GM23338 (cell line): ENCODE data around the gene PAQR6. TPM values are rescaled to one million over a fixed set of nuclear protein-coding genes. Genes with fewer than 3 reads are reported as not detected.

Experiments used
- ATAC-seq: fragments of 200-7000 bp; cut with Tn5 transposase; 3 replicates; pipeline ENCODE4 v1.9.1; 2020
- DNase-seq: peaks from one replicate; pipeline ENCODE4 v3.0.0-alpha.2; 2015; ENCODE audit warnings: low spot score
- H2AFZ ChIP-seq: fragments of 200-600 bp; sonication (generic); 2 replicates; pipeline ENCODE4 v1.8.0; 2016; ENCODE audit warnings: antibody characterized with exemption, mild to moderate bottlenecking, moderate library complexity
- H3F3A ChIP-seq: fragments of 200-600 bp; sonication (generic); replicated peaks from 2 replicates; pipeline ENCODE4 v1.8.0; 2017; ENCODE audit warnings: antibody characterized with exemption, mixed run types, low read depth
- H3K27ac ChIP-seq: fragments of 200-600 bp; sonication (generic); 2 replicates; pipeline ENCODE4 v1.6.1; 2016; ENCODE audit warnings: low read depth
- H3K27me3 ChIP-seq: fragments of 200-600 bp; sonication (generic); 2 replicates; pipeline ENCODE4 v1.8.0; 2016; ENCODE audit warnings: mild to moderate bottlenecking, mixed run types, moderate library complexity; ENCODE audit not compliant: insufficient read depth
- H3K36me3 ChIP-seq: fragments of 200-600 bp; sonication (generic); 2 replicates; pipeline ENCODE4 v1.8.0; 2016; ENCODE audit warnings: mild to moderate bottlenecking; ENCODE audit not compliant: insufficient read depth
- H3K4me1 ChIP-seq: fragments of 200-600 bp; sonication (generic); 2 replicates; pipeline ENCODE4 v1.8.0; 2016; ENCODE audit warnings: mild to moderate bottlenecking, moderate library complexity; ENCODE audit not compliant: insufficient read depth
- H3K4me2 ChIP-seq: fragments of 200-600 bp; sonication (generic); 2 replicates; pipeline ENCODE4 v1.7.1; 2017; ENCODE audit warnings: mixed run types
- H3K4me3 ChIP-seq: fragments of 200-600 bp; sonication (generic); 2 replicates; pipeline ENCODE4 v1.6.1; 2016; ENCODE audit warnings: mixed run types
- H3K79me2 ChIP-seq: fragments of 200-600 bp; sonication (generic); replicated peaks from 2 replicates; pipeline ENCODE4 v1.8.0; 2017; ENCODE audit warnings: mild to moderate bottlenecking; ENCODE audit not compliant: insufficient read depth
- H3K9me2 ChIP-seq: fragments of 200-600 bp; sonication (generic); 2 replicates; pipeline ENCODE4 v1.8.0; 2017; ENCODE audit not compliant: insufficient read depth
- H4K20me1 ChIP-seq: fragments of 200-600 bp; sonication (generic); replicated peaks from 2 replicates; pipeline ENCODE4 v1.8.0; 2017; ENCODE audit warnings: mild to moderate bottlenecking; ENCODE audit not compliant: insufficient read depth
- H3K27ac Mint-ChIP-seq: 2 replicates; pipeline ENCODE4 v1.8.0; 2020; ENCODE audit warnings: inconsistent platforms, mild to moderate bottlenecking, moderate library complexity, mixed read lengths
- H3K27me3 Mint-ChIP-seq: 3 replicates; pipeline ENCODE4 v1.8.0; 2022; ENCODE audit warnings: low read depth, mild to moderate bottlenecking, moderate library complexity, mixed read lengths, inconsistent platforms; ENCODE audit not compliant: insufficient read depth, poor library complexity
- H3K36me3 Mint-ChIP-seq: 3 replicates; pipeline ENCODE4 v1.8.0; 2021; ENCODE audit warnings: low read depth, mild to moderate bottlenecking, inconsistent platforms, moderate library complexity, mixed read lengths
- H3K4me1 Mint-ChIP-seq: 3 replicates; pipeline ENCODE4 v1.8.0; 2020; ENCODE audit warnings: mild to moderate bottlenecking, inconsistent platforms, mixed read lengths
- H3K4me3 Mint-ChIP-seq: 3 replicates; pipeline ENCODE4 v1.8.0; 2021; ENCODE audit warnings: moderate library complexity, mild to moderate bottlenecking, inconsistent platforms, mixed read lengths
- H3K9me3 Mint-ChIP-seq: 3 replicates; pipeline ENCODE4 v1.8.0; 2020; ENCODE audit warnings: moderate library complexity, mild to moderate bottlenecking, inconsistent platforms, mixed read lengths
- CREB1 ChIP-seq: fragments of 250-450 bp; sonication (Bioruptor Pico); IDR thresholded peaks from 2 replicates; pipeline ENCODE4 v1.5.0; 2020; ENCODE audit warnings: low read depth, mild to moderate bottlenecking, moderate library complexity
- CTCF ChIP-seq, 2 experiments: fragments of 200-600 bp in 1 of 2; sonication (generic) in 1 of 2; conservative IDR thresholded peaks; 2 replicates each; pipeline versions ENCODE4 v1.5.1 to v1.6.1; 2016 to 2017; ENCODE audit warnings: antibody characterized with exemption in 2 of 2, low read depth in 2 of 2, mild to moderate bottlenecking in 2 of 2, moderate library complexity in 1 of 2
- ETS1 ChIP-seq: IDR thresholded peaks from 2 replicates; pipeline ENCODE4 v1.6.1; 2016; ENCODE audit warnings: antibody characterized with exemption
- EZH2 ChIP-seq: fragments of 200-600 bp; sonication (generic); IDR thresholded peaks from one replicate; pipeline ENCODE4 v1.8.0; 2017; ENCODE audit warnings: antibody characterized with exemption, mild to moderate bottlenecking, low read depth; ENCODE audit not compliant: unreplicated experiment
- EZH2phosphoT487 ChIP-seq: fragments of 200-600 bp; sonication (generic); IDR thresholded peaks from one replicate; pipeline ENCODE4 v1.8.1; 2018; ENCODE audit warnings: antibody characterized with exemption; ENCODE audit not compliant: unreplicated experiment
- JUNB ChIP-seq: IDR thresholded peaks from one replicate; pipeline ENCODE4 v1.6.1; 2016; ENCODE audit warnings: antibody characterized with exemption; ENCODE audit not compliant: unreplicated experiment
- NANOG ChIP-seq: IDR thresholded peaks from 2 replicates; pipeline ENCODE4 v1.6.1; 2016; ENCODE audit warnings: antibody characterized with exemption, borderline replicate concordance
- POLR2AphosphoS5 ChIP-seq: IDR thresholded peaks from 2 replicates; pipeline ENCODE4 v1.6.1; 2016; ENCODE audit warnings: antibody characterized with exemption, low read depth
- STAT1 ChIP-seq: IDR thresholded peaks from one replicate; pipeline ENCODE4 v1.6.1; 2016; ENCODE audit warnings: antibody characterized with exemption; ENCODE audit not compliant: unreplicated experiment
- ZNF114 ChIP-seq: fragments of 250-450 bp; sonication (Bioruptor Pico); IDR thresholded peaks from 2 replicates; pipeline ENCODE4 v1.5.0; 2020; ENCODE audit warnings: mild to moderate bottlenecking, moderate library complexity
- ZNF331 ChIP-seq: fragments of 250-450 bp; sonication (Bioruptor Pico); IDR thresholded peaks from 2 replicates; pipeline ENCODE4 v1.5.0; 2020; ENCODE audit warnings: low read depth, mild to moderate bottlenecking, moderate library complexity
- polyA plus RNA-seq: library from polyadenylated mRNA; unstranded; fragments of >200 nt; fragmentation: Nextera tagmentation; extraction: Ambion mirVana; gene quantifications from 2 replicates; pipeline ENCODE4 v1.2.1, GENCODE V29; 2016
- total RNA-seq: library from RNA; depleted of rRNA; stranded (reverse); fragments of >200 nt; shearing (Covaris generic); gene quantifications from 2 replicates; pipeline ENCODE4 v1.2.3, GENCODE V29; 2014
- TF ChIP-seq, protein P1 (sequence below): fragments of 250-450 bp; sonication (Bioruptor Pico); IDR thresholded peaks from 2 replicates; pipeline ENCODE4 v1.5.0; 2020; ENCODE audit warnings: mild to moderate bottlenecking, moderate library complexity
- TF ChIP-seq, protein P2 (sequence below): IDR thresholded peaks from one replicate; pipeline ENCODE4 v1.6.1; 2018; ENCODE audit warnings: antibody characterized with exemption; ENCODE audit not compliant: unreplicated experiment

The PAQR6 gene
- total and polyA plus RNA-seq, 2 experiments from 2014 or later = 2.4 to 4.2 TPM

- TF ChIP-seq JUNB = no peak
- no peak for TF ChIP-seq CREB1 (CRISPR knock-in tag)
- TF ChIP-seq EZH2 = no peak
- TF ChIP-seq, protein P1, sequence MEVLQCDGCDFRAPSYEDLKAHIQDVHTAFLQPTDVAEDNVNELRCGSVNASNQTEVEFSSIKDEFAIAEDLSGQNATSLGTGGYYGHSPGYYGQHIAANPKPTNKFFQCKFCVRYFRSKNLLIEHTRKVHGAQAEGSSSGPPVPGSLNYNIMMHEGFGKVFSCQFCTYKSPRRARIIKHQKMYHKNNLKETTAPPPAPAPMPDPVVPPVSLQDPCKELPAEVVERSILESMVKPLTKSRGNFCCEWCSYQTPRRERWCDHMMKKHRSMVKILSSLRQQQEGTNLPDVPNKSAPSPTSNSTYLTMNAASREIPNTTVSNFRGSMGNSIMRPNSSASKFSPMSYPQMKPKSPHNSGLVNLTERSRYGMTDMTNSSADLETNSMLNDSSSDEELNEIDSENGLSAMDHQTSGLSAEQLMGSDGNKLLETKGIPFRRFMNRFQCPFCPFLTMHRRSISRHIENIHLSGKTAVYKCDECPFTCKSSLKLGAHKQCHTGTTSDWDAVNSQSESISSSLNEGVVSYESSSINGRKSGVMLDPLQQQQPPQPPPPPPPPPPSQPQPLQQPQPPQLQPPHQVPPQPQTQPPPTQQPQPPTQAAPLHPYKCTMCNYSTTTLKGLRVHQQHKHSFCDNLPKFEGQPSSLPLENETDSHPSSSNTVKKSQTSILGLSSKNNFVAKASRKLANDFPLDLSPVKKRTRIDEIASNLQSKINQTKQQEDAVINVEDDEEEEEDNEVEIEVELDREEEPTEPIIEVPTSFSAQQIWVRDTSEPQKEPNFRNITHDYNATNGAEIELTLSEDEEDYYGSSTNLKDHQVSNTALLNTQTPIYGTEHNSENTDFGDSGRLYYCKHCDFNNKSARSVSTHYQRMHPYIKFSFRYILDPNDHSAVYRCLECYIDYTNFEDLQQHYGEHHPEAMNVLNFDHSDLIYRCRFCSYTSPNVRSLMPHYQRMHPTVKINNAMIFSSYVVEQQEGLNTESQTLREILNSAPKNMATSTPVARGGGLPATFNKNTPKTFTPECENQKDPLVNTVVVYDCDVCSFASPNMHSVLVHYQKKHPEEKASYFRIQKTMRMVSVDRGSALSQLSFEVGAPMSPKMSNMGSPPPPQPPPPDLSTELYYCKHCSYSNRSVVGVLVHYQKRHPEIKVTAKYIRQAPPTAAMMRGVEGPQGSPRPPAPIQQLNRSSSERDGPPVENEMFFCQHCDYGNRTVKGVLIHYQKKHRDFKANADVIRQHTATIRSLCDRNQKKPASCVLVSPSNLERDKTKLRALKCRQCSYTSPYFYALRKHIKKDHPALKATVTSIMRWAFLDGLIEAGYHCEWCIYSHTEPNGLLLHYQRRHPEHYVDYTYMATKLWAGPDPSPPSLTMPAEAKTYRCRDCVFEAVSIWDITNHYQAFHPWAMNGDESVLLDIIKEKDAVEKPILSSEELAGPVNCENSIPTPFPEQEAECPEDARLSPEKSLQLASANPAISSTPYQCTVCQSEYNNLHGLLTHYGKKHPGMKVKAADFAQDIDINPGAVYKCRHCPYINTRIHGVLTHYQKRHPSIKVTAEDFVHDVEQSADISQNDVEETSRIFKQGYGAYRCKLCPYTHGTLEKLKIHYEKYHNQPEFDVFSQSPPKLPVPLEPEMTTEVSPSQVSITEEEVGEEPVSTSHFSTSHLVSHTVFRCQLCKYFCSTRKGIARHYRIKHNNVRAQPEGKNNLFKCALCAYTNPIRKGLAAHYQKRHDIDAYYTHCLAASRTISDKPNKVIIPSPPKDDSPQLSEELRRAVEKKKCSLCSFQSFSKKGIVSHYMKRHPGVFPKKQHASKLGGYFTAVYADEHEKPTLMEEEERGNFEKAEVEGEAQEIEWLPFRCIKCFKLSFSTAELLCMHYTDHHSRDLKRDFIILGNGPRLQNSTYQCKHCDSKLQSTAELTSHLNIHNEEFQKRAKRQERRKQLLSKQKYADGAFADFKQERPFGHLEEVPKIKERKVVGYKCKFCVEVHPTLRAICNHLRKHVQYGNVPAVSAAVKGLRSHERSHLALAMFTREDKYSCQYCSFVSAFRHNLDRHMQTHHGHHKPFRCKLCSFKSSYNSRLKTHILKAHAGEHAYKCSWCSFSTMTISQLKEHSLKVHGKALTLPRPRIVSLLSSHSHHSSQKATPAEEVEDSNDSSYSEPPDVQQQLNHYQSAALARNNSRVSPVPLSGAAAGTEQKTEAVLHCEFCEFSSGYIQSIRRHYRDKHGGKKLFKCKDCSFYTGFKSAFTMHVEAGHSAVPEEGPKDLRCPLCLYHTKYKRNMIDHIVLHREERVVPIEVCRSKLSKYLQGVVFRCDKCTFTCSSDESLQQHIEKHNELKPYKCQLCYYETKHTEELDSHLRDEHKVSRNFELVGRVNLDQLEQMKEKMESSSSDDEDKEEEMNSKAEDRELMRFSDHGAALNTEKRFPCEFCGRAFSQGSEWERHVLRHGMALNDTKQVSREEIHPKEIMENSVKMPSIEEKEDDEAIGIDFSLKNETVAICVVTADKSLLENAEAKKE = no peak
- TF ChIP-seq CTCF (conservative IDR thresholded peaks at IDR 0.05; ENCODE audit: low read depth in 2 of 2) = no peak
- no peak for TF ChIP-seq NANOG
- no peak for TF ChIP-seq POLR2AphosphoS5
- TF ChIP-seq EZH2phosphoT487 = no peak
- no peak for TF ChIP-seq ZNF331 (CRISPR knock-in tag)
- no peak for TF ChIP-seq STAT1
- TF ChIP-seq ZNF114 (CRISPR knock-in tag) = no peak
- no peak for TF ChIP-seq ETS1
- TF ChIP-seq, protein P2, sequence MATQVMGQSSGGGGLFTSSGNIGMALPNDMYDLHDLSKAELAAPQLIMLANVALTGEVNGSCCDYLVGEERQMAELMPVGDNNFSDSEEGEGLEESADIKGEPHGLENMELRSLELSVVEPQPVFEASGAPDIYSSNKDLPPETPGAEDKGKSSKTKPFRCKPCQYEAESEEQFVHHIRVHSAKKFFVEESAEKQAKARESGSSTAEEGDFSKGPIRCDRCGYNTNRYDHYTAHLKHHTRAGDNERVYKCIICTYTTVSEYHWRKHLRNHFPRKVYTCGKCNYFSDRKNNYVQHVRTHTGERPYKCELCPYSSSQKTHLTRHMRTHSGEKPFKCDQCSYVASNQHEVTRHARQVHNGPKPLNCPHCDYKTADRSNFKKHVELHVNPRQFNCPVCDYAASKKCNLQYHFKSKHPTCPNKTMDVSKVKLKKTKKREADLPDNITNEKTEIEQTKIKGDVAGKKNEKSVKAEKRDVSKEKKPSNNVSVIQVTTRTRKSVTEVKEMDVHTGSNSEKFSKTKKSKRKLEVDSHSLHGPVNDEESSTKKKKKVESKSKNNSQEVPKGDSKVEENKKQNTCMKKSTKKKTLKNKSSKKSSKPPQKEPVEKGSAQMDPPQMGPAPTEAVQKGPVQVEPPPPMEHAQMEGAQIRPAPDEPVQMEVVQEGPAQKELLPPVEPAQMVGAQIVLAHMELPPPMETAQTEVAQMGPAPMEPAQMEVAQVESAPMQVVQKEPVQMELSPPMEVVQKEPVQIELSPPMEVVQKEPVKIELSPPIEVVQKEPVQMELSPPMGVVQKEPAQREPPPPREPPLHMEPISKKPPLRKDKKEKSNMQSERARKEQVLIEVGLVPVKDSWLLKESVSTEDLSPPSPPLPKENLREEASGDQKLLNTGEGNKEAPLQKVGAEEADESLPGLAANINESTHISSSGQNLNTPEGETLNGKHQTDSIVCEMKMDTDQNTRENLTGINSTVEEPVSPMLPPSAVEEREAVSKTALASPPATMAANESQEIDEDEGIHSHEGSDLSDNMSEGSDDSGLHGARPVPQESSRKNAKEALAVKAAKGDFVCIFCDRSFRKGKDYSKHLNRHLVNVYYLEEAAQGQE = no peak
- Histone ChIP-seq H3F3A (0 out of 2 replicates have a peak, but pooled peaks cover 2% of the 10 kb centered on the region), H4K20me1 (no peaks in the 10 kb centered on the region), H3K4me1 (no peaks in the 10 kb centered on the region), H3K79me2 (no peaks in the 10 kb centered on the region), H3K9me2 (no peaks in the 10 kb centered on the region), H3K4me3 (no peak overlapping the region), H2AFZ (no peak overlapping the region), H3K4me2 (no peak overlapping the region), H3K27ac (no peak overlapping the region), H3K36me3 (peaks cover 12% of the 10 kb centered on the region), H3K27me3 (no peaks in the 10 kb centered on the region)
- Mint-ChIP-seq H3K27ac (no peak overlapping the region), H3K4me1 (no peaks in the 10 kb centered on the region), H3K4me3 (no peak overlapping the region), H3K27me3 (peaks cover 11% of the 10 kb centered on the region), H3K9me3 (no peaks in the 10 kb centered on the region), H3K36me3 (peaks cover 50% of the 10 kb centered on the region)
- ATAC-seq (no peak), DNase-seq (no peak)
These were observed 9.6 kb downstream of the PAQR6 start for GRCh38 chr1:156238248-156238647.
